HG02938 (cell line): Measurements from ENCODE around the gene RALGDS.
"Not testable (repeated sequence)": the region's sequence is repeated elsewhere in the genome, so short reads cannot be mapped to it uniquely, and the experiment has no call there.

ENCODE experiments used
- ATAC-seq: cut with Tn5 transposase; IDR thresholded peaks from one replicate; pipeline ENCODE4 v1.9.1; 2021; ENCODE audit warnings: mild to moderate bottlenecking, moderate library complexity; ENCODE audit not compliant: unreplicated experiment

RALGDS gene

DNA sequence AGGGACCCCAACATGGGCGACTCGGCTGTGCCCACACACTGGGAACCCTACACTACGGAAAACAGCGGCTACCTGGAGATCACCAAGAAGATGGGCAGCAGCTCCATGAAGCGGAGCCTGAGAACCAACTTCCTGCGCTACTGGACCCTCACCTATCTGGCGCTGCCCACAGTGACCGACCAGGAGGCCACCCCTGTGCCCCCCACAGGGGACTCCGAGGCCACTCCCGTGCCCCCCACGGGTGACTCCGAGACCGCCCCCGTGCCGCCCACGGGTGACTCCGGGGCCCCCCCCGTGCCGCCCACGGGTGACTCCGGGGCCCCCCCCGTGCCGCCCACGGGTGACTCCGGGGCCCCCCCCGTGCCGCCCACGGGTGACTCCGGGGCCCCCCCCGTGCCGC is 50.1 kb downstream of the RALGDS start:
- ATAC-seq: not testable (repeated sequence)

DNA sequence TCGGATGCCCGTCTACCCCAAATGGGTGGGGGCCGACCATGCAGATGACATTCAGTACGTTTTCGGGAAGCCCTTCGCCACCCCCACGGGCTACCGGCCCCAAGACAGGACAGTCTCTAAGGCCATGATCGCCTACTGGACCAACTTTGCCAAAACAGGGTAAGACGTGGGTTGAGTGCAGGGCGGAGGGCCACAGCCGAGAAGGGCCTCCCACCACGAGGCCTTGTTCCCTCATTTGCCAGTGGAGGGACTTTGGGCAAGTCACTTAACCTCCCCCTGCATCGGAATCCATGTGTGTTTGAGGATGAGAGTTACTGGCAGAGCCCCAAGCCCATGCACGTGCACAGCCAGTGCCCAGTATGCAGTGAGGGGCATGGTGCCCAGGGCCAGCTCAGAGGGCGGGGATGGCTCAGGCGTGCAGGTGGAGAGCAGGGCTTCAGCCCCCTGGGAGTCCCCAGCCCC is 50.5 kb downstream of the RALGDS start:
- ATAC-seq: not testable (repeated sequence)

DNA sequence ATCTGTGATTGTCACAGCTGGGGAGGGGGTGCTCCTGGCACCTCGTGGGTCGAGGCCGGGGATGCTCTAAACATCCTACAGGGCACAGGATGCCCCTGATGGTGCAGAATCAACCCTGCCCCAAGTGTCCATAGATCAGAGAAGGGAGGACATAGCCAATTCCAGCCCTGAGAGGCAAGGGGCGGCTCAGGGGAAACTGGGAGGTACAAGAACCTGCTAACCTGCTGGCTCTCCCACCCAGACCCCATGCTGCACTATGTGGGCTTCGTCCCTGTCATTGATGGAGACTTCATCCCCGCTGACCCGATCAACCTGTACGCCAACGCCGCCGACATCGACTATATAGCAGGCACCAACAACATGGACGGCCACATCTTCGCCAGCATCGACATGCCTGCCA is 52.6 kb downstream of the RALGDS start:
- ATAC-seq: not testable (repeated sequence)

DNA sequence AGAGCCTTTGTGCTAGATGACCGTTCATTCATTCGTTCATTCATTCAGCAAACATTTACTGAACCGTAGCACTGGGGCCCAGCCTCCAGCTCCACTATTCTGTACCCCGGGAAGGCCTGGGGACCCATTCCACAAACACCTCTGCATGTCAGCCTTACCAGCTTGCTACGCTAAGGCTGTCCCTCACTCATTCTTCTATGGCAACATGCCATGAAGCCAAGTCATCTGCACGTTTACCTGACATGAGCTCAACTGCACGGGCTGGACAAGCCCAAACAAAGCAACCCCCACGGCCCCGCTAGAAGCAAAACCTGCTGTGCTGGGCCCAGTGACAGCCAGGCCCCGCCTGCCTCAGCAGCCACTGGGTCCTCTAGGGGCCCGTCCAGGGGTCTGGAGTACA is 53.2 kb downstream of the RALGDS start:
- ATAC-seq: no peak

DNA sequence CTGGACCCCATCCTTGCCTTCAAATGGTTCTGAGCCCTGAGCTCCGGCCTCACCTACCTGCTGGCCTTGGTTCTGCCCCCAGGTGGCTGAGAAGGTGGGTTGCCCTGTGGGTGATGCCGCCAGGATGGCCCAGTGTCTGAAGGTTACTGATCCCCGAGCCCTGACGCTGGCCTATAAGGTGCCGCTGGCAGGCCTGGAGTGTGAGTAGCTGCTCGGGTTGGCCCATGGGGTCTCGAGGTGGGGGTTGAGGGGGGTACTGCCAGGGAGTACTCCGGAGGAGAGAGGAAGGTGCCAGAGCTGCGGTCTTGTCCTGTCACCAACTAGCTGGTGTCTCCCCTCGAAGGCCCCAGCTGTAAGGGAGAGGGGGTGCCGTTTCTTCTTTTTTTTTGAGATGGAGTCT is 54.0 kb downstream of the RALGDS start:
- ATAC-seq: no peak

DNA sequence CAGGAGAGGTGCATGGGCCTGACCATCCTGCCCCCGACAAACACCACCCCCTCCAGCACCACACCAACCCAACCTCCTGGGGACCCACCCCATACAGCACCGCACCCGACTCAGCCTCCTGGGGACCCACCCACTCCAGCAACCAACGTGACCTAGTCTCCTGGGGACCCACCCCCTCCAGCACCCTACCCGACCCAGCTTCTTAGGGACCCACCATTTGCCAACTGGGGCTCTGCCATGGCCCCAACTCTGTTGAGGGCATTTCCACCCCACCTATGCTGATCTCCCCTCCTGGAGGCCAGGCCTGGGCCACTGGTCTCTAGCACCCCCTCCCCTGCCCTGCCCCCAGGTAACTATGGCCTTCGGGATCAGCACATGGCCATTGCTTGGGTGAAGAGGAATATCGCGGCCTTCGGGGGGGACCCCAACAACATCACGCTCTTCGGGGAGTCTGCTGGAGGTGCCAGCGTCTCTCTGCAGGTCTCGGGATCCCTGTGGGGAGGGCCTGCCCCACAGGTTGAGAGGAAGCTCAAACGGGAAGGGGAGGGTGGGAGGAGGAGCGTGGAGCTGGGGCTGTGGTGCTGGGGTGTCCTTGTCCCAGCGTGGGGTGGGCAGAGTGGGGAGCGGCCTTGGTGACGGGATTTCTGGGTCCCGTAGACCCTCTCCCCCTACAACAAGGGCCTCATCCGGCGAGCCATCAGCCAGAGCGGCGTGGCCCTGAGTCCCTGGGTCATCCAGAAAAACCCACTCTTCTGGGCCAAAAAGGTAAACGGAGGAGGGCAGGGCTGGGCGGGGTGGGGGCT is 54.7 kb downstream of the RALGDS start:
- ATAC-seq: no peak

DNA sequence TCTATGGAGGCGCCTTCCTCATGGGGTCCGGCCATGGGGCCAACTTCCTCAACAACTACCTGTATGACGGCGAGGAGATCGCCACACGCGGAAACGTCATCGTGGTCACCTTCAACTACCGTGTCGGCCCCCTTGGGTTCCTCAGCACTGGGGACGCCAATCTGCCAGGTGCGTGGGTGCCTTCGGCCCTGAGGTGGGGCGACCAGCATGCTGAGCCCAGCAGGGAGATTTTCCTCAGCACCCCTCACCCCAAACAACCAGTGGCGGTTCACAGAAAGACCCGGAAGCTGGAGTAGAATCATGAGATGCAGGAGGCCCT is 56.0 kb downstream of the RALGDS start:
- ATAC-seq: no peak

DNA sequence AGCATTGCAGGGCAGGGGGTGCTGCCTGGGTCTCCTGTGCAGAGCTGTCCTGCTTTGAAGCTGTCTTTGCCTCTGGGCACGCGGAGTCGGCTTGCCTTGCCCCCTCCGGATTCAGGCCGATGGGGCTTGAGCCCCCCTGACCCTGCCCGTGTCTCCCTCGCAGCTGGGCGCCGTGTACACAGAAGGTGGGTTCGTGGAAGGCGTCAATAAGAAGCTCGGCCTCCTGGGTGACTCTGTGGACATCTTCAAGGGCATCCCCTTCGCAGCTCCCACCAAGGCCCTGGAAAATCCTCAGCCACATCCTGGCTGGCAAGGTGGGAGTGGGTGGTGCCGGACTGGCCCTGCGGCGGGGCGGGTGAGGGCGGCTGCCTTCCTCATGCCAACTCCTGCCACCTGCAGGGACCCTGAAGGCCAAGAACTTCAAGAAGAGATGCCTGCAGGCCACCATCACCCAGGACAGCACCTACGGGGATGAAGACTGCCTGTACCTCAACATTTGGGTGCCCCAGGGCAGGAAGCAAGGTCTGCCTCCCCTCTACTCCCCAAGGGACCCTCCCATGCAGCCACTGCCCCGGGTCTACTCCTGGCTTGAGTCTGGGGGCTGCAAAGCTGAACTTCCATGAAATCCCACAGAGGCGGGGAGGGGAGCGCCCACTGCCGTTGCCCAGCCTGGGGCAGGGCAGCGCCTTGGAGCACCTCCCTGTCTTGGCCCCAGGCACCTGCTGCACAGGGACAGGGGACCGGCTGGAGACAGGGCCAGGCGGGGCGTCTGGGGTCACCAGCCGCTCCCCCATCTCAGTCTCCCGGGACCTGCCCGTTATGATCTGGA is 56.6 kb downstream of the RALGDS start:
- ATAC-seq: no peak

DNA sequence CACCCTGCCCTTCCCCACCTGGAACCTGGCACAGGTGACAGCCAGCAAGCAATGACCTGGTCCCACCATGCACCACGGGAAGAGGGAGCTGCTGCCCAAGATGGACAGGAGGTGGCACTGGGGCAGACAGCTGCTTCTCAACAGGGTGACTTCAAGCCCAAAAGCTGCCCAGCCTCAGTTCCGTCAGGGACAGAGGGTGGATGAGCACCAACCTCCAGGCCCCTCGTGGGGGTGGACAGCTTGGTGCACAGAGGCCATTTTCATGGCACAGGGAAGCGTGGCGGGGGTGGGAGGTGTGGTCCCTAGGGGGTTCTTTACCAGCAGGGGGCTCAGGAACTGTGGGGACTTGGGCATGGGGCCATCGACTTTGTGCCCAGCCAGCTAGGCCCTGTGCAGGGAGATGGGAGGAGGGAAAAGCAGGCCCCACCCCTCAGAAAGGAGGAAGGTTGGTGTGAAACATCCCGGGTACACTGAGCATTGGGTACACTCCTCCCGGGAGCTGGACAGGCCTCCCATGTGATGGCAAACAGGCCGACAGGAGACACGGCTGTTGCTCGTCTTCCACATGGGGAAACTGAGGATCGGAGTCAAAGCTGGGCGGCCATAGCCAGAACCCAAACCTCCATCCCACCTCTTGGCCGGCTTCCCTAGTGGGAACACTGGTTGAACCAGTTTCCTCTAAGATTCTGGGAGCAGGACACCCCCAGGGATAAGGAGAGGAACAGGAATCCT is 57.4 kb downstream of the RALGDS start:
- no peak for ATAC-seq

DNA sequence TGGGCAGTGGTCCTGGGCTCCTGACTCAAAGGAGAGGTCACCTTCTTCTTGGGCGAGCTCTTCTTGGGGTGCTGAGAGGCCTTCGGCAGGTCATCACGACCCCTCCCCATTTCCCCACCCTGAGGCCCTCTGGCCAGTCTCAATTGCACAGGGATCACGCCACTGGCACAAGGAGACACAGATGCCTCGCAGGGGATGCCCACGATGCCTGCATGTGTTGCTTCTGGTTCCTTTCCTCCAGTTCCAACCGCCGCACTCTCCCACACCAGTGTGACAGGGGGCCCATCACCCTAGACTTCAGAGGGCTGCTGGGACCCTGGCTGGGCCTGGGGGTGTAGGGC is 57.9 kb downstream of the RALGDS start:
- no peak for ATAC-seq

DNA sequence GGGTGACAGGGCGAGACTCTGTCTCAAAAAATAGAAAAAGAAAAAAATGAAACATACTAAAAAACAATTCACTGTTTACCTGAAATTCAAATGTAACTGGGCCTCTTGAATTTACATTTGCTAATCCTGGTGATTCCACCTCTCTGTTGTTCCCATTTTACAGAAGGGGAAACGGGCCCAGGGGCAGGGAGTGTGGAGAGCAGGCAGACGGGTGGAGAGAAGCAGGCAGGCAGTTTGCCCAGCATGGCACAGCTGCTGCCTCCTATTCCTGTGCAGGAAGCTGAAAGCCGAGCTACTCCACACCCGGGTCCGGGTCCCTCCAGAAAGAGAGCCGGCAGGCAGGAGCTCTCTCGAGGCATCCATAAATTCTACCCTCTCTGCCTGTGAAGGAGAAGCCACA is 58.5 kb downstream of the RALGDS start:
- ATAC-seq: not testable (repeated sequence)

DNA sequence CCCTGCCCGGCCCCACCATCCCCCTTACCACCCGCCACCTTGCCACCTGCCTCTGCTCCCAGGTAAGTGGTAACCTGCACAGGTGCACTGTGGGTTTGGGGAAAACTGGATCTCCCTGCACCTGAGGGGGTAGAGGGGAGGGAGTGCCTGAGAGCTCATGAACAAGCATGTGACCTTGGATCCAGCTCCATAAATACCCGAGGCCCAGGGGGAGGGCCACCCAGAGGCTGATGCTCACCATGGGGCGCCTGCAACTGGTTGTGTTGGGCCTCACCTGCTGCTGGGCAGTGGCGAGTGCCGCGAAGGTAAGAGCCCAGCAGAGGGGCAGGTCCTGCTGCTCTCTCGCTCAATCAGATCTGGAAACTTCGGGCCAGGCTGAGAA is 59.3 kb downstream of the RALGDS start, which contains the start of gene CEL:
TSS of gene CEL (plus strand) at position 218 of the 382 bp plus-strand sequence. CDS start at position 240, 22 bp downstream.
- not testable (repeated sequence) for ATAC-seq

DNA sequence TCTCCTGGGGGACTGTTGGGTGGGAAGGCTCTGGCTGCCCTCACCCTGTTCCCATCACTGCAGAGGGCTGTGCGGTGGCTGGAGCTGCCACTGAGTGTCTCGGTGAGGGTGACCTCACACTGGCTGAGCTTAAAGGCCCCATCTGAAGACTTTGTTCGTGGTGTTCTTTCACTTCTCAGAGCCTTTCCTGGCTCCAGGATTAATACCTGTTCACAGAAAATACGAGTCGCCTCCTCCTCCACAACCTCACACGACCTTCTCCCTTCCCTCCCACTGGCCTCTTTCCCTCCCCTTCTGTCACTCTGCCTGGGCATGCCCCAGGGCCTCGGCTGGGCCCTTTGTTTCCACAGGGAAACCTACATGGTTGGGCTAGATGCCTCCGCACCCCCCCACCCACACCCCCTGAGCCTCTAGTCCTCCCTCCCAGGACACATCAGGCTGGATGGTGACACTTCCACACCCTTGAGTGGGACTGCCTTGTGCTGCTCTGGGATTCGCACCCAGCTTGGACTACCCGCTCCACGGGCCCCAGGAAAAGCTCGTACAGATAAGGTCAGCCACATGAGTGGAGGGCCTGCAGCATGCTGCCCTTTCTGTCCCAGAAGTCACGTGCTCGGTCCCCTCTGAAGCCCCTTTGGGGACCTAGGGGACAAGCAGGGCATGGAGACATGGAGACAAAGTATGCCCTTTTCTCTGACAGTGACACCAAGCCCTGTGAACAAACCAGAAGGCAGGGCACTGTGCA is 59.8 kb downstream of the RALGDS start:
- not testable (repeated sequence) for ATAC-seq

DNA sequence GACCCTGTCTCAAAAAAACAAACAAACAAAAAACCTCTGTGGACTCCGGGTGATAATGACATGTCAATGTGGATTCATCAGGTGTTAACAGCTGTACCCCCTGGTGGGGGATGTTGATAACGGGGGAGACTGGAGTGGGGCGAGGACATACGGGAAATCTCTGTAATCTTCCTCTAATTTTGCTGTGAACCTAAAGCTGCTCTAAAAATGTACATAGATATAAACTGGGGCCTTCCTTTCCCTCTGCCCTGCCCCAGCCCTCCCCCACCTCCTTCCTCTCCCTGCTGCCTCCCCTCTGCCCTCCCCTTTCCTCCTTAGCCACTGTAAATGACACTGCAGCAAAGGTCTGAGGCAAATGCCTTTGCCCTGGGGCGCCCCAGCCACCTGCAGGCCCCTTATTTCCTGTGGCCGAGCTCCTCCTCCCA is 60.6 kb downstream of the RALGDS start:
- no peak for ATAC-seq

DNA sequence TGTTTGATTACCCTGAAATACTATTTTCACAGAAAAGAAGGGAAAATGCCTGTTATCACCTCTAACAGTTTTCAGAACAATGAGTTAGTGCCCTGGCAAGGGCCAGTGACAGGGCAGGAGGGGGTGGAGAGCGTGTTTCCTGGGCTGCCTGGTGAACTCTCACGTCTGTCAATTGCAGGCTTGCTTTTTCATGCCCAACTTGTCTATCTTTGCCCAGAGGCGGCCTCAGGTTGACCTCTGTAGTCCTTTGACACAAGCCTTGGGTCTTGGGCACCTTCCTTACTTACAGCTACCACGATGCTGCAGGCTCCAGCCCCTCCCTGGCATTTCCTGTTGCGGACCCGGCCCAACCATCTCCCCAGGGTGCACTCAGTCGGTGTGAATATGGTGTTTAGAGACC is 61.4 kb downstream of the RALGDS start:
- ATAC-seq: no peak

DNA sequence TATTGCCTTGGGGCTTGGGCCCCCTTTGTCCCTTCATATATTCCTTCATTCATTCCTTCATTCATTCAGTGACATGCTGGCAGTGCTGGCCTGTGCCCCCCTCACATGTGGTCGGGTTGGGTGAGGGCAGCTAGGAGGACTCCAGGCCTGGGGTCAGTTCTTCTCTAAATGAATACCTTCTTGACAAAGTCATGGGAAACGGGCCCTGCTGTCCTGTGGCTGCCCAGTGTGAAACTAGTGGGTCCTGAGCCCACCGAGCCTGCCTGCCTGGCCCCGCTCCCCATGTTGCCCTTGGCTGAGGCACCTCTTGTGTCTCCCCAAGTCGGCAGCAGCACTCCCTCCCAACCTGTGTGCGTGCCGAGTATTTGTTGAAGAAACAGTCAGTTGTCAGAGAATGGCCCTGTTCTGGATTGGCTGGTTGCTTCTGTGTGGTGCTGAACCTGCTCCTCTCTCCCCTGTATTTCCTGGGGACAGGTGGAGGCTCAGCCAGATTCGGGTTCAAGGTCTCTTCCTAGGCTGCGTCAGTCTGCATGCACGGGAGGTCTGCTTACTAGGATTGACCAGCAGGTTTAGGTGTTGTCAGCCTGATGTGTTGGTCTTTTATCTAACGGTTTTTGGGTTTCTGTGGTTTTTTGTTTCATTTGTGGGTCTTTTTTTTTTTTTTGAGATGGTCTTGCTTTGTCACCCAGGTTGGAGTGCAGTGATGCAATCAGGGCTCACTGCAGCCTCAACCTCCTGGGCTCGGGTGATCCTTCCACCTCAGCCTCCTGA is 62.3 kb downstream of the RALGDS start:
- no peak for ATAC-seq

DNA sequence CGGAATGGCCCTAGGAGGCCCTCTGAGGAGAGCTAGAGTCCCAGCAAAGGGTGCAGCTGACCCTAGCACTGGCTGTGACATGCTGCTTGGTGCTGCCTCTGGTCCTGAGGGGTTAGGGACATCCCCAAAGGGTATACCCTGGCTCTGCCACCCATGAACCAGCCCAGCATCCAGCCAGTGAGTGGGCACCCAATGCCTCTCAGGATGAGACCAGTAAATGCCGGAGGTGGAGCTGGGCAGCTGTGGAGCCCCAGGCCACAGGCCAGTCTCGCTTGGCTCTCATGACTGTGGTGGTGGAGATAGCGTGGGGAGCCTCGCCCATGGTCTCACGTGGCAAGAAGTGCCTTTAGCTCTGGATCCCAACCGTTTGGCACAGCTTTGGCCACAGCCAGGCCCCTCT is 63.0 kb downstream of the RALGDS start:
- no peak for ATAC-seq

DNA sequence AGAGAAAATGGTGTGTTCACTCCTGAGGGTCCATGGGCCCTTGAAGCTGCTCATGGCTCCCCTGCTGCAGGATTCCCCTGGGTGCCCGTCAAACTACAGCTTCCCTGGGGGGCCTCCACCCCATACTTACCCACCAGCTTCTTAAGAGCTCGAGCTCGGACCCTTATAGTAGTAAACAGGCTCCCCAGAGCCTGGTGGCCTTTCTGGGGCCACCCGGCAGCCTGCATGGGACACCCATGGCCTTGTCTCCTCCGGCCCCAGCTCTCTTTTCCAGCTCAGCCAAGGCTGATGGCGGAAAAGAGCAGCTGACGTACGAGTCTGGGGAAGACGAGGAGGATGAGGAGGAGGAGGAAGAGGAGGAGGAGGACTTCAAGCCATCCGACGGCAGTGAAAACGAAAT is 63.5 kb downstream of the RALGDS start:
- no peak for ATAC-seq

DNA sequence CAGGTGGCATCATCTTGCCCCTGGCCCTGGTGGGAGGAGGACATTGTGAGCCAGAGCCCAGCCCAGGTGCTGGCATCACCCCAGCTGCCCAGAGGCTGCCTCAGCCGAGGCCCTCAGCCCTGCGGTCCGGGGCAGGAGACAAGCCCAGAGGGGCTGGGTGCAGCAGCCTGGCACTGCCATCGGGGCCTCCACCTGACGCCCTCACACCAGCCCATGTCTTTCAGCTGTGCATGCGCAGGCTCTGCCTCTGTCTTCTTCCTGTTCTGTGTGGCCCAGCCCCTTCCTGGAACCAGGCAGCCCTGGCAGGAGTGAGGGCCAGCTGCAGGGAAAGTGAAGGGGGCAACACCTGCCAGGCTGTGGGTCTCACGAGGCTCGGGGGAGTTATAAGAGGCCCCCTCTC is 64.0 kb downstream of the RALGDS start:
- ATAC-seq: no peak

DNA sequence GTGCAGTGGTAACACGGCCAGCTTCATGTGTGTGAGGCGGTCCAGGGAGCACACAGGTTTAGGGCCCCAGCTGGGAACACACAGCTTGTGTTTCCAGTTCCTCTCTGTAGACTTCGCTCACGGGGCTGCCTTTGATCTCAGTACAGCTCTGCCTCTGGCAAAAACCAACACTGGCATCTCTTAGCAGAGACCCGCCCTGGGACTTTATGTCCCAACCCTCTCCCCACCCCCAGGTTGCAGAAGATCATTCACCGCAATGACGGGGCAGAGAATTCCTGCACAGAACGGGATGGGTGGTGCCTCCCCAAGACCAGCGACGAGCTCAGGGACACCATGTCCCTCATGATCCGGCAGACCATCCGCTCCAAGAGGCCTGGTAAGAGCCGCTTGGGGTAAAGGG is 64.5 kb downstream of the RALGDS start:
- no peak for ATAC-seq
